PC-3 (cell line): Measurements from ENCODE around the gene PPFIBP2. TPM values are rescaled to one million over a fixed set of nuclear protein-coding genes. Genes with fewer than 3 reads are reported as not detected.

Source experiments
- ATAC-seq: fragments of 200-7000 bp; cut with Tn5 transposase; 2 replicates; pipeline ENCODE4 v1.9.1; 2020; ENCODE audit warnings: mild to moderate bottlenecking, moderate library complexity
- BruUV-seq: library from RNA; stranded (reverse); fragments of 400-500 nt; replicated peaks from 2 replicates; lab custom pipeline; 2021; lab: Mats Ljungman, UMichigan
- CTCF ChIA-PET: fragments of 300-600 bp; sonication (Branson Sonifier 250); formaldehyde crosslinking; loops from one replicate; lab custom pipeline; 2022; ENCODE audit warnings: antibody characterized with exemption; lab: Charles Lee
- POLR2A ChIA-PET: fragments of 300-600 bp; sonication (Branson Sonifier 250); formaldehyde crosslinking; loops from one replicate; lab custom pipeline; 2022; ENCODE audit warnings: antibody characterized with exemption; ENCODE audit not compliant: unreplicated experiment; lab: Charles Lee
- DNase-seq: peaks from one replicate; pipeline ENCODE4 v3.0.0-alpha.2; 2015
- H2AFZ ChIP-seq: fragments of 300-600 bp; sonication (generic); 2 replicates; pipeline ENCODE4 v1.6.0; 2016; ENCODE audit warnings: antibody characterized with exemption, low read length
- H3F3A ChIP-seq: fragments of 300-600 bp; sonication (generic); one replicate; pipeline ENCODE4 v1.6.0; 2017; ENCODE audit warnings: antibody characterized with exemption, low read length, control low read depth, mild to moderate bottlenecking; ENCODE audit not compliant: unreplicated experiment
- H3K27ac ChIP-seq: fragments of 300-600 bp; sonication (generic); 2 replicates; pipeline ENCODE4 v1.5.1; 2016; ENCODE audit warnings: mild to moderate bottlenecking, low read length
- H3K27me3 ChIP-seq: fragments of 300-600 bp; sonication (generic); 2 replicates; pipeline ENCODE4 v1.6.1; 2016; ENCODE audit warnings: low read length, mixed read lengths
- H3K36me3 ChIP-seq: fragments of 300-600 bp; sonication (generic); 2 replicates; pipeline ENCODE4 v1.6.1; 2016; ENCODE audit warnings: low read depth, mixed run types, low read length, mixed read lengths
- H3K4me1 ChIP-seq: fragments of 300-600 bp; sonication (generic); 2 replicates; pipeline ENCODE4 v1.5.1; 2016; ENCODE audit warnings: low read length; ENCODE audit not compliant: insufficient read depth
- H3K4me2 ChIP-seq: fragments of 300-600 bp; sonication (generic); 2 replicates; pipeline ENCODE4 v1.6.0; 2016; ENCODE audit warnings: low read length
- H3K4me3 ChIP-seq: fragments of 300-600 bp; sonication (generic); 2 replicates; pipeline ENCODE4 v1.5.1; 2016; ENCODE audit warnings: mild to moderate bottlenecking, low read length, mixed read lengths
- H3K79me2 ChIP-seq: fragments of 300-600 bp; sonication (generic); 2 replicates; pipeline ENCODE4 v1.6.1; 2017; ENCODE audit warnings: low read length, mixed read lengths
- H3K9ac ChIP-seq: fragments of 300-600 bp; sonication (generic); 2 replicates; pipeline ENCODE4 v1.6.0; 2016; ENCODE audit warnings: mild to moderate bottlenecking, low read length
- H3K9me2 ChIP-seq: fragments of 300-600 bp; sonication (generic); replicated peaks from 2 replicates; pipeline ENCODE4 v1.6.1; 2016; ENCODE audit warnings: mixed run types, low read length, mixed read lengths
- H3K9me3 ChIP-seq: fragments of 300-600 bp; sonication (generic); 2 replicates; pipeline ENCODE4 v1.6.1; 2016; ENCODE audit warnings: low read length, mixed read lengths
- H4K20me1 ChIP-seq: fragments of 300-600 bp; sonication (generic); 2 replicates; pipeline ENCODE4 v1.6.1; 2016; ENCODE audit warnings: low read length, mixed read lengths
- CTCF ChIP-seq: fragments of 300-600 bp; sonication (generic); conservative IDR thresholded peaks from 2 replicates; pipeline ENCODE4 v1.5.1; 2017; ENCODE audit warnings: antibody characterized with exemption, low read depth, mild to moderate bottlenecking, low read length
- EZH2 ChIP-seq: fragments of 300-600 bp; sonication (generic); IDR thresholded peaks from one replicate; pipeline ENCODE4 v1.6.1; 2017; ENCODE audit warnings: antibody characterized with exemption, mild to moderate bottlenecking, low read length; ENCODE audit not compliant: unreplicated experiment
- EZH2phosphoT487 ChIP-seq: fragments of 300-600 bp; sonication (generic); IDR thresholded peaks from 2 replicates; pipeline ENCODE4 v1.6.1; 2018; ENCODE audit warnings: mild to moderate bottlenecking, antibody characterized with exemption, low read length, borderline replicate concordance
- intact Hi-C: fragments of 100-400 bp; cut with micrococcal nuclease; formaldehyde crosslinking; loops from 2 replicates; pipeline ENCODE4 v1.9.0; 2023
- total RNA-seq: library from RNA; depleted of rRNA; stranded (reverse); fragments of >200 nt; gene quantifications from 2 replicates; pipeline ENCODE4 v1.2.3, GENCODE V29; 2014

PPFIBP2 gene
- total RNA-seq, 1 experiment from 2014 or later = 3.2 TPM

- no peak overlapping the region for H3K9ac ChIP-seq
- no peaks in the 10 kb centered on the region for H3F3A ChIP-seq
- no peak for TF ChIP-seq EZH2phosphoT487
- no peak for TF ChIP-seq EZH2
- TF ChIP-seq CTCF = no peak
- ATAC-seq (no peak), DNase-seq (no peak)
- no peaks in the 10 kb centered on the region for H3K36me3 ChIP-seq
- no peak overlapping the region for H3K27ac ChIP-seq
- H3K9me3 ChIP-seq = no peaks in the 10 kb centered on the region
- BruUV-seq = no TSS peak
- no peaks in the 10 kb centered on the region for H3K79me2 ChIP-seq
- no peak overlapping the region for H2AFZ ChIP-seq
- intact Hi-C loops = no loop called here
- no peaks in the 10 kb centered on the region for H3K4me1 ChIP-seq
- ChIA-PET POLR2A (no interaction called here), CTCF (no interaction called here)
- no peak overlapping the region for H3K4me3 ChIP-seq
- peaks cover 31% of the 10 kb centered on the region for H3K27me3 ChIP-seq
- H4K20me1 ChIP-seq = no peaks in the 10 kb centered on the region
- H3K9me2 ChIP-seq = no peaks in the 10 kb centered on the region
- H3K4me2 ChIP-seq = no peak overlapping the region
Measured at GRCh38 chr11:7520011-7520942, 6.5 kb downstream of the PPFIBP2 start.

- Histone ChIP-seq H3K27ac (no peak overlapping the region), H3K9me2 (no peaks in the 10 kb centered on the region), H2AFZ (no peak overlapping the region), H3F3A (no peaks in the 10 kb centered on the region), H4K20me1 (no peaks in the 10 kb centered on the region), H3K27me3 (peaks cover 31% of the 10 kb centered on the region), H3K4me1 (no peaks in the 10 kb centered on the region), H3K4me2 (no peak overlapping the region), H3K9me3 (no peaks in the 10 kb centered on the region), H3K9ac (no peak overlapping the region), H3K79me2 (no peaks in the 10 kb centered on the region), H3K36me3 (no peaks in the 10 kb centered on the region), H3K4me3 (no peak overlapping the region)
- ChIA-PET POLR2A (no interaction called here), CTCF (no interaction called here)
- DNase-seq (no peak), ATAC-seq (no peak)
- no TSS peak for BruUV-seq
- no peak for TF ChIP-seq CTCF
- TF ChIP-seq EZH2 = no peak
- no peak for TF ChIP-seq EZH2phosphoT487
- intact Hi-C loops = no loop called here
Measured at GRCh38 chr11:7520981-7521487, 7.2 kb downstream of the PPFIBP2 start.

GRCh38 chr11:7522121-7522520 is 8.3 kb downstream of the PPFIBP2 start:
- TF ChIP-seq EZH2phosphoT487 (no peak), EZH2 (no peak), CTCF (no peak)
- H3F3A ChIP-seq = no peaks in the 10 kb centered on the region
- no peak overlapping the region for H3K27ac ChIP-seq
- no peaks in the 10 kb centered on the region for H3K36me3 ChIP-seq
- no peak overlapping the region for H3K4me3 ChIP-seq
- no peaks in the 10 kb centered on the region for H3K9me2 ChIP-seq
- CTCF ChIA-PET = no interaction called here
- no peaks in the 10 kb centered on the region for H3K9me3 ChIP-seq
- H2AFZ ChIP-seq = no peak overlapping the region
- POLR2A ChIA-PET = no interaction called here
- DNase-seq (no peak), ATAC-seq (no peak)
- H4K20me1 ChIP-seq = no peaks in the 10 kb centered on the region
- intact Hi-C loops = no loop called here
- no peak overlapping the region for H3K4me2 ChIP-seq
- H3K4me1 ChIP-seq = no peaks in the 10 kb centered on the region
- H3K9ac ChIP-seq = no peak overlapping the region
- H3K27me3 ChIP-seq = peaks cover 26% of the 10 kb centered on the region
- no peaks in the 10 kb centered on the region for H3K79me2 ChIP-seq
- no TSS peak for BruUV-seq
